HL-60 (cell line): ENCODE measurements around the gene FSCN2.

Experiments
- DNase-seq, 2 experiments: peaks; one replicate each; pipeline ENCODE4 v3.0.0-alpha.2; 2010 to 2020; ENCODE audit warnings: low read depth in 1 of 2, low spot score in 1 of 2
- H3K27ac ChIP-seq: fragments of 250-450 bp; sonication (Bioruptor Pico); replicated peaks from 2 replicates; pipeline ENCODE4 v1.5.1; 2020; ENCODE audit warnings: mild to moderate bottlenecking, moderate library complexity
- H3K27me3 ChIP-seq: fragments of 250-450 bp; sonication (Bioruptor Pico); 2 replicates; pipeline ENCODE4 v1.5.1; 2021; ENCODE audit warnings: mild to moderate bottlenecking, moderate library complexity; ENCODE audit not compliant: insufficient read depth, poor library complexity, severe bottlenecking
- H3K4me3 ChIP-seq: replicated peaks from 2 replicates; pipeline ENCODE4 v1.5.1; 2011; ENCODE audit warnings: mild to moderate bottlenecking, control low read depth, low read length; ENCODE audit not compliant: insufficient read depth
- CTCF ChIP-seq: IDR thresholded peaks from one replicate; pipeline ENCODE4 v1.5.1; 2011; ENCODE audit warnings: low read length, control low read depth, inconsistent platforms; ENCODE audit not compliant: insufficient read depth
- GABPA ChIP-seq: IDR thresholded peaks from 2 replicates; pipeline ENCODE4 v1.6.1; 2012; ENCODE audit warnings: low read depth
- POLR2AphosphoS5 ChIP-seq: IDR thresholded peaks from 2 replicates; pipeline ENCODE4 v1.6.1; 2012; ENCODE audit warnings: low read depth
- REST ChIP-seq: IDR thresholded peaks from 2 replicates; pipeline ENCODE4 v1.6.1; 2012; ENCODE audit warnings: low read depth; ENCODE audit not compliant: insufficient replicate concordance
- SPI1 ChIP-seq: IDR thresholded peaks from 2 replicates; pipeline ENCODE4 v1.6.1; 2012; ENCODE audit warnings: low read depth, mild to moderate bottlenecking, borderline replicate concordance

The FSCN2 gene

GRCh38 chr17:81549031-81549557, 20.9 kb downstream of the FSCN2 start:
- Histone ChIP-seq H3K27me3 (no peaks in the 10 kb centered on the region), H3K4me3 (no peak overlapping the region), H3K27ac (no peak overlapping the region)
- TF ChIP-seq REST (no peak), CTCF (no peak)
- DNase-seq, result no peak

GRCh38 chr17:81549826-81550225, 21.6 kb downstream of the FSCN2 start:
- no peak overlapping the region for H3K27ac ChIP-seq
- no peaks in the 10 kb centered on the region for H3K27me3 ChIP-seq
- TF ChIP-seq CTCF (no peak), REST (no peak), SPI1 (no peak), POLR2AphosphoS5 (no peak), GABPA (no peak)
- H3K4me3 ChIP-seq, result no peak overlapping the region
- DNase-seq, result no peak

GRCh38 chr17:81550285-81550684, 22.1 kb downstream of the FSCN2 start:
- Histone ChIP-seq H3K4me3 (no peak overlapping the region), H3K27me3 (no peaks in the 10 kb centered on the region), H3K27ac (no peak overlapping the region)
- DNase-seq, result no peak
- TF ChIP-seq CTCF, result no peak
- TF ChIP-seq REST, result no peak
- TF ChIP-seq POLR2AphosphoS5, result no peak
- TF ChIP-seq SPI1, result no peak
- no peak for TF ChIP-seq GABPA
